HEK293 (cell line): ENCODE results near the gene RUVBL1.

Experiments used
- CTCF ChIA-PET: fragments of 350-600 bp; formaldehyde crosslinking; extraction: SDS; loops from one replicate; lab custom pipeline; 2021; ENCODE audit warnings: antibody characterized with exemption; lab: Yijun Ruan, JAX
- POLR2A ChIA-PET: fragments of 300-600 bp; formaldehyde crosslinking; extraction: SDS; loops from one replicate; lab custom pipeline; 2020; ENCODE audit warnings: antibody characterized with exemption, inconsistent platforms; lab: Yijun Ruan, JAX
- H3K27ac ChIP-seq: fragments of 200-500 bp; sonication (Bioruptor generic); 2 replicates; pipeline ENCODE4 v1.5.1; 2014; ENCODE audit warnings: low read depth, low read length, control low read depth, inconsistent platforms; ENCODE audit errors: extremely low read depth
- H3K36me3 ChIP-seq, 2 experiments: fragments of 200-500 bp in 1 of 2; sonication (Bioruptor generic) in 1 of 2; 1 replicate in 1 of 2; 2 replicates in 1 of 2; pipeline ENCODE4 v1.5.1; 2014 to 2017; ENCODE audit warnings: inconsistent platforms in 2 of 2, low read length in 2 of 2; ENCODE audit not compliant: control insufficient read depth in 2 of 2, insufficient read depth in 1 of 2
- H3K4me1 ChIP-seq: fragments of 200-500 bp; sonication (Bioruptor generic); 2 replicates; pipeline ENCODE4 v1.5.1; 2014; ENCODE audit warnings: mild to moderate bottlenecking, low read length, inconsistent platforms; ENCODE audit not compliant: control insufficient read depth, insufficient read depth
- H3K4me3 ChIP-seq: 2 replicates; pipeline ENCODE4 v1.5.1; 2011; ENCODE audit warnings: low read depth, mild to moderate bottlenecking, control low read depth, low read length, moderate library complexity
- H3K9me3 ChIP-seq: fragments of 200-500 bp; sonication (Bioruptor generic); 2 replicates; pipeline ENCODE4 v1.5.1; 2014; ENCODE audit warnings: low read depth, low read length, inconsistent platforms; ENCODE audit not compliant: control insufficient read depth, insufficient read depth
- HIC1 ChIP-seq: fragments of 450-650 bp; formaldehyde crosslinking; IDR thresholded peaks from 2 replicates; pipeline ENCODE4 v1.5.1; 2016; ENCODE audit warnings: missing biosample characterization, missing genetic modification characterization
- OVOL3 ChIP-seq: fragments of 450-650 bp; formaldehyde crosslinking; IDR thresholded peaks from 2 replicates; pipeline ENCODE4 v1.5.1; 2016; ENCODE audit warnings: missing biosample characterization, missing genetic modification characterization
- SETDB1 ChIP-seq: IDR thresholded peaks from one replicate; pipeline ENCODE4 v1.6.1; 2017; ENCODE audit warnings: mild to moderate bottlenecking, low read length, moderate library complexity, mixed read lengths; ENCODE audit not compliant: insufficient read length
- SP7 ChIP-seq: fragments of 450-650 bp; formaldehyde crosslinking; IDR thresholded peaks from 2 replicates; pipeline ENCODE4 v1.5.1; 2016; ENCODE audit warnings: missing biosample characterization, missing genetic modification characterization
- ZBTB26 ChIP-seq: fragments of 450-650 bp; formaldehyde crosslinking; optimal IDR thresholded peaks from 2 replicates; pipeline ENCODE3; 2016; ENCODE audit warnings: missing biosample characterization, mild to moderate bottlenecking, missing genetic modification characterization
- ZNF133 ChIP-seq: fragments of 450-650 bp; formaldehyde crosslinking; IDR thresholded peaks from 2 replicates; pipeline ENCODE4 v1.5.1; 2016; ENCODE audit warnings: missing biosample characterization, missing genetic modification characterization
- ZNF169 ChIP-seq: fragments of 450-650 bp; formaldehyde crosslinking; IDR thresholded peaks from 2 replicates; pipeline ENCODE4 v1.5.1; 2016; ENCODE audit warnings: missing biosample characterization, missing genetic modification characterization
- ZNF174 ChIP-seq: fragments of 450-650 bp; formaldehyde crosslinking; IDR thresholded peaks from 2 replicates; pipeline ENCODE4 v1.5.0; 2017; ENCODE audit warnings: missing biosample characterization, mild to moderate bottlenecking, missing genetic modification characterization
- ZNF214 ChIP-seq: fragments of 450-650 bp; formaldehyde crosslinking; IDR thresholded peaks from 2 replicates; pipeline ENCODE4 v1.5.1; 2017; ENCODE audit warnings: missing biosample characterization, mild to moderate bottlenecking, missing genetic modification characterization, borderline replicate concordance
- ZNF23 ChIP-seq: fragments of 450-650 bp; formaldehyde crosslinking; IDR thresholded peaks from 2 replicates; pipeline ENCODE4 v1.5.1; 2016; ENCODE audit warnings: missing biosample characterization, missing genetic modification characterization, borderline replicate concordance
- ZNF248 ChIP-seq: fragments of 450-650 bp; formaldehyde crosslinking; IDR thresholded peaks from 2 replicates; pipeline ENCODE4 v1.5.1; 2017; ENCODE audit warnings: missing biosample characterization, missing genetic modification characterization
- ZNF398 ChIP-seq: fragments of 450-650 bp; formaldehyde crosslinking; IDR thresholded peaks from 2 replicates; pipeline ENCODE4 v1.5.1; 2017; ENCODE audit warnings: missing biosample characterization, missing genetic modification characterization
- ZNF488 ChIP-seq: fragments of 450-650 bp; formaldehyde crosslinking; IDR thresholded peaks from 2 replicates; pipeline ENCODE4 v1.5.1; 2016; ENCODE audit warnings: missing biosample characterization, missing genetic modification characterization
- ZNF518A ChIP-seq: fragments of 450-650 bp; formaldehyde crosslinking; conservative IDR thresholded peaks from 2 replicates; pipeline ENCODE4 v1.5.1; 2016; ENCODE audit warnings: low read depth, missing biosample characterization, missing genetic modification characterization
- ZNF555 ChIP-seq: fragments of 450-650 bp; formaldehyde crosslinking; conservative IDR thresholded peaks from 2 replicates; pipeline ENCODE4 v1.5.1; 2017; ENCODE audit warnings: missing biosample characterization, mild to moderate bottlenecking, missing genetic modification characterization, inconsistent platforms
- ZNF600 ChIP-seq: fragments of 450-650 bp; formaldehyde crosslinking; IDR thresholded peaks from 2 replicates; pipeline ENCODE4 v1.5.1; 2016; ENCODE audit warnings: missing biosample characterization, missing genetic modification characterization
- ZNF843 ChIP-seq: fragments of 450-650 bp; formaldehyde crosslinking; IDR thresholded peaks from 2 replicates; pipeline ENCODE4 v1.5.1; 2016; ENCODE audit warnings: missing biosample characterization, missing genetic modification characterization

The RUVBL1 gene

GRCh38 chr3:128040041-128040440, 83.6 kb downstream of the RUVBL1 start:
- no peak overlapping the region for H3K4me3 ChIP-seq
- CTCF ChIA-PET, result interaction anchor here (0.7 to 1.1 kb wide), 2 partner anchors 32 to 103 kb away, joined by 4 to 5 read pairs; no protein-coding TSS in a partner anchor
- no peak overlapping the region for H3K27ac ChIP-seq
- no peaks in the 10 kb centered on the region for H3K9me3 ChIP-seq
- POLR2A ChIA-PET, result no interaction called here
- H3K4me1 ChIP-seq, result no peaks in the 10 kb centered on the region
- no peaks in the 10 kb centered on the region for H3K36me3 ChIP-seq
- TF ChIP-seq ZNF133 (no peak), ZNF398 (no peak), ZNF23 (no peak), ZNF248 (no peak), SETDB1 (no peak), SP7 (no peak), ZNF214 (tag by site-specific recombination) (no peak), HIC1 (no peak), ZNF488 (tag by site-specific recombination) (no peak), ZNF600 (tag by site-specific recombination) (no peak), ZBTB26 (tag by site-specific recombination) (no peak), ZNF843 (tag by site-specific recombination) (no peak), ZNF174 (no peak)

DNA sequence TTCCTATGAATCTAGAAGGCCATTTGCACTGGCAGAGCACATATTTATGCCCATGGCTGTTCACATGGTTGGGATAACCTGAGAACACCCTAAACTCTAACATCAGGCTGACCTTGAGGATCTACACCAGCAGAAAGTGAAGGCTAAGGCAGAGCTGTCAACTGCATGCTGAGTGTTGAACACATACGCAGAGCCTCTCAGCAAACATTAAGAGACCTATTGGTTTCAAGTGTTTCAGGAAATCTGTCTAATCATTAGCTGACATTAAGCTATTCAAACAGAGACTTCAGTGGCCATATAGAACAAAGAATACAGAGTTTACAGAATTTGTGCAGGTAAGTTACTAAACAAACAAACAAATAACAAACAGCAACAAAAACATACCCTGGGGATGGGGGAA, 87.5 kb downstream of the RUVBL1 start:
- H3K27ac ChIP-seq, result no peak overlapping the region
- H3K36me3 ChIP-seq, result no peaks in the 10 kb centered on the region
- no peak overlapping the region for H3K4me3 ChIP-seq
- POLR2A ChIA-PET, result no interaction called here
- no peaks in the 10 kb centered on the region for H3K9me3 ChIP-seq
- no peak for TF ChIP-seq ZNF555 (tag by site-specific recombination)
- no peak for TF ChIP-seq ZNF518A (tag by site-specific recombination)
- TF ChIP-seq OVOL3 (tag by site-specific recombination), result no peak
- TF ChIP-seq ZNF169, result no peak
- no peaks in the 10 kb centered on the region for H3K4me1 ChIP-seq
- CTCF ChIA-PET, result interaction anchor here (1.2 kb wide), 1 partner anchor 10 kb away, joined by 4 read pairs; no protein-coding TSS in a partner anchor
